ENCODE measurements around the gene TSPYL4.

- no peak for TF ChIP-seq CTCF (IDR thresholded peaks at IDR 0.05)
- no peak for TF ChIP-seq POLR2A (IDR thresholded peaks at IDR 0.05)
Measured at GRCh38 chr6:116234689-116235088, 19.2 kb downstream of the TSPYL4 start.

Measured in heart left ventricle (tissue), 13 donors.